Activated T-helper 1 cell treated with anti-CD3 and anti-CD28 coated beads, Interleukin-12 subunit alpha, Interleukin-12 subunit beta, Interleukin-2, Interleukin-4 antibody, amounts not matched to agents 30 ng/mL and 10 ng/mL and 1 ng/mL, durations not matched to agents 14 hours and 24 hours and 36 hours (primary cell): ENCODE measurements around the gene FAHD1. TPM values are rescaled to one million over a fixed set of nuclear protein-coding genes. Genes with fewer than 3 reads are reported as not detected.
"Not testable (repeated sequence)": the region's sequence is repeated elsewhere in the genome, so short reads cannot be mapped to it uniquely, and the experiment has no call there.

ENCODE experiments used
- DNase-seq: peaks from one replicate; pipeline ENCODE4 v3.0.0; 2021; ENCODE audit warnings: low spot score
- H3K27ac Mint-ChIP-seq: one replicate; pipeline ENCODE4 v1.8.0; 2021; ENCODE audit warnings: mild to moderate bottlenecking, mixed read lengths
- H3K27me3 Mint-ChIP-seq: one replicate; pipeline ENCODE4 v1.8.0; 2022; ENCODE audit warnings: mild to moderate bottlenecking, moderate library complexity, mixed read lengths; ENCODE audit not compliant: insufficient read depth
- H3K36me3 Mint-ChIP-seq: one replicate; pipeline ENCODE4 v1.8.0; 2021; ENCODE audit warnings: low read depth, mixed read lengths
- H3K4me1 Mint-ChIP-seq: one replicate; pipeline ENCODE4 v1.8.0; 2021; ENCODE audit warnings: low read depth, mixed read lengths
- H3K4me3 Mint-ChIP-seq: one replicate; pipeline ENCODE4 v1.8.0; 2021; ENCODE audit warnings: mild to moderate bottlenecking, moderate library complexity, mixed read lengths
- H3K9me3 Mint-ChIP-seq: one replicate; pipeline ENCODE4 v1.8.0; 2021; ENCODE audit warnings: mixed read lengths
- intact Hi-C: fragments of 100-400 bp; cut with micrococcal nuclease; formaldehyde crosslinking; loops from one replicate; pipeline ENCODE4 v1.15.1; 2024
- total RNA-seq: library from RNA; stranded (reverse); gene quantifications from 2 replicates; pipeline ENCODE4 v1.2.3, GENCODE V29; 2022

FAHD1 gene
- total RNA-seq, 1 donor from 2014 or later: 19.4 TPM

DNA sequence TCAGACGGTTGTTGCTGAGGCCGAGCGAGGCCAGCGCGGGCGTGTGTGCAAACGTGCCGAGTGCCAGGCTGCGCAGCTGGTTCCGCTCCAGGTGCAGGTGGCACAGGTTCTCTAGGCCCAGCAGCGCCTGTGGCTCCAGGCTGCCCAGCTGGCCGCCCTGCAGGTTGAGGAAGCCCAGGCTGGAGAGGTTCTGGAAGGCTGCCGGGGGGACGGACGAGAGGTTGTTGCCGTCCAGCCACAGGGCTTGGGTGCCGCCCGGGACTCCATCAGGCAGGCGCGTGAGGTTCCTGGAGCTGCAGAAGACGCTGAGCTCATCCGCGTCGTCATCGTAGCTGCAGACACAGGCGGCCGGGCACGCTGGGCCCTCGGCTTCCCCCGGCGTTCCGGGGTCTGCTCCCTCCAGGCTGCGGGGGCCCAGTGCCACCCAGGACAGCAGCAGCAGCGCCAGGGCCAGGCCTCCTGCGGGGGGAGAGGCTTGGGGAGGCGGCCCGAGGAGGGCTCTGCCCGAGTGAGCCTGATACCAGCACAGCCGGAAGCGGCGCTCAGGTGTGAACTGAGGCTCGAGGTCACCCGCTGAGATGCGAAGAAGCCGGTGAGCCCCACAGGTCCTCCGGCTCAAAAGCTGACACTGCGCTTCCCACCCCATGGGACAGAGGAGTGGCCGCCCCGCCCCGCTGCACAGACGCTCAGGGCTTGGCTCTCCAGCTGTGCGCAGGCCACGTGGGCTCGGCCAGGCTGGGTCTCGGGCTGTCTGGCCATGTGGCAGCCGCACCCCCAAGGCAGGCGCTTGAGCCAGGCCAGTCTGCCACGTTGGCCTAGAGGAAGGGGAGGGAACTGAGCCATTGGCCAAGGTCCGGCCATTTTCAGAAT, 34.8 kb upstream of the FAHD1 start:
- H3K4me1 Mint-ChIP-seq: no peaks in the 10 kb centered on the region
- intact Hi-C loops: no loop called here
- peaks cover 4% of the 10 kb centered on the region for H3K9me3 Mint-ChIP-seq
- no peak for DNase-seq
- no peak overlapping the region for H3K27ac Mint-ChIP-seq
- no peak overlapping the region for H3K4me3 Mint-ChIP-seq
- peaks cover 2% of the 10 kb centered on the region for H3K36me3 Mint-ChIP-seq
- no peaks in the 10 kb centered on the region for H3K27me3 Mint-ChIP-seq

DNA sequence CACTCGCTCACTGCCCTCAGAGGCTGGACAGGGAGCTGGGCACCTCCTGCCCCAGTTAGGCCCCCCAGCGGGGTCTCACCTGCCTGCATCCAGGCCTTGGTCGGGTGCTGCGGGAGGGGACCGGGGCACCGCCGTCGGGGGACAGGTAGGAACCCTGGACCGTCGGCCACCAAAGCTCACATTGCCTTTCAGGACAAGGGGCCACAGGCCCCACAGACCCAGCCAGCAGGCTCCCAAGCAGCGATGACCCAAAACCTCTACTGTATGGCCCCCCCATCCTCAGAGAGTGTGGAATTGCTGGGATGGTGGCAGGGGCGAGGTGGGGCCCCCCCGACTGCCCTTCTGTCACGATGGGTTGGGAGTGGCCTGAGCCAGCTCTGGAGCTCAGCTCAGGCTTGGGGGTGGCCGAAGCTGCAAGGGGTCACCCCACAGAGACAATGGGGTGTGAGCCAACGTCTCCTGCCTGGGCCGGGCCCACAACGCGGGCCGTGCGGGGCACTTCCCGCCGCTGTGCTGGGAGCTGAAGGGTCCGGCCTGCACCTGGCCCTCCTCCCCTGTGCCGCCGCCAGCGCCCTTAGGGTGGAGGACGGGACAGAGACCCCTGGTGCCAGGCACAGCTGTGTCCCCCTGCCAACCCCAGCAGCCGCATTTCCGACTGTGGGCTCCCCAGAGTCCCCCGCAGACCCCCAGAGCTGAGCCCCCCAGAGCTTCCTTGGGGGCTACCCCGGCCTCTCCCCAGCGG, 34.0 kb upstream of the FAHD1 start:
- DNase-seq: no peak
- H3K4me1 Mint-ChIP-seq: no peaks in the 10 kb centered on the region
- H3K36me3 Mint-ChIP-seq: peaks cover 2% of the 10 kb centered on the region
- no peak overlapping the region for H3K27ac Mint-ChIP-seq
- no peak overlapping the region for H3K4me3 Mint-ChIP-seq
- H3K9me3 Mint-ChIP-seq: peaks cover 5% of the 10 kb centered on the region
- intact Hi-C loops: no loop called here
- no peaks in the 10 kb centered on the region for H3K27me3 Mint-ChIP-seq

DNA sequence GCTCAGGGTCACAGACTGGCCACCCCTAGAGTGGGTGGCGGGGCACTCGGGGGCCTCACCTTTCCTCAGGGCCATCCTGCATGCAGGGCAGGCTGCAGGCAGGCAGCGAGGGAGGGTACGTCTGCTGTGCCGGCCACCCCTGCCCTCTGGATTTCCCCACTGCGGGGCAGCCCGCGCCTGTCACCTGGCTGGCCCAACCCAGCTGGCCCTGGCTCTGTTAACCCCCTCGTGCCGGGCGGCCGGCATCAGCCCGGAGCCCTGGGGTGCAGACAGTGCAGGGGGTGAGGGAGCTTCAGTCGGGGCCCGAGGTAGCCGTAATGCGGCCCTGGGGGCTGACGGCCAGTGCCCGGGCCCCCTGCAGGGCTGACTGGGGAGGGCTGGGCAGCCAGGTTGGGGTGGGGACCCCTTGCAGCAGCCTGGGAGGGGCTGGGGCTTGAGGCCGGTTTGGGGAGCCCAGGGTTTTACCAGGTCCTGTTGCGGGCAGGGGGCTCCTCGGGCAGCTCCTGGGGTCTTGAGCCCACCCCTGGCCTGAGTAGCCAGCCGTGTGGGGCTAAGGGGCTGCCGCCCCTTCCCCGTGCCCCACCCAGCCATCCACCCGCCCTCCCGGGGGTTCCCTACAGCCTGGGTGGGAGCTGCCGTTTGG, 33.3 kb upstream of the FAHD1 start, which contains the start of gene IGFALS:
Gene IGFALS, minus strand, starts transcription at position 128 of the 643 bp plus-strand sequence. Its CDS starts 53 bp downstream, at position 75.
- no peaks in the 10 kb centered on the region for H3K27me3 Mint-ChIP-seq
- H3K4me3 Mint-ChIP-seq: no peak within 1 kb of the TSS
- H3K9me3 Mint-ChIP-seq: peaks cover 5% of the 10 kb centered on the region
- intact Hi-C loops: no loop called here
- peaks cover 2% of the 10 kb centered on the region for H3K36me3 Mint-ChIP-seq
- H3K27ac Mint-ChIP-seq: no peak within 1 kb of the TSS
- no peak for DNase-seq
- no peaks in the 10 kb centered on the region for H3K4me1 Mint-ChIP-seq

DNA sequence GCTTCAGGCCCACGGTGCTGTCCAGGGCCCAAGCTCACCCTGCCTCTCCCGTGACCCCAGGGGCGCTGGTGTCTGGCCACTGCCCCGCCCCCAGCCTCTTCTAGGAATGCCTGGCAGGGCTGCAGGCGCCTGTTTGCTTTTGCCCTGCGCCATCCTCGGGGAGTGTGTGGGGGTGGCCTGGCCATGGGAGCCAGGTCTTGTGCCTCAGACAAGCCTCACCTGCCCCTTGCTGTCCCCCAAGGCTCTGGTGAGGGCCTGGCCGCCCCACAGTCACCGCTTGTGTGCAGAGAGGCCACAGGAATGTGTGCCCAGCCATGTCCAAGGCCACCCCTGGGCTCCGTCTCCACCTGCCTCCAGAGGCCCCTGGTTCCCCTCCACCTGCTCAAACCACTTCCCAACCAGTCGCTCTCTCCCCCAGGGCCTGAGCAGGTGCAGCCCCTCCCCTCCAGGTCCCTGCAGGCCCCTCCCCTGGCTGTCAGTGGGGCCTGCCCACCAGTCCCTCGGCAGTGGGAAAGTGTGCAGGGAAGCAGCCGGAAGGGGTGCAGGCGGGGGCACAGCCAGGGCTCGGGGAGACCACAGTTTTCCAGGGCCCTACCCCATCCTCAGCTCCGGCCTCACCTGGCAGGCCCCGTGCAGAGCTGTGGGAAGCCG, 32.7 kb upstream of the FAHD1 start:
- no peak overlapping the region for H3K27ac Mint-ChIP-seq
- intact Hi-C loops: no loop called here

DNA sequence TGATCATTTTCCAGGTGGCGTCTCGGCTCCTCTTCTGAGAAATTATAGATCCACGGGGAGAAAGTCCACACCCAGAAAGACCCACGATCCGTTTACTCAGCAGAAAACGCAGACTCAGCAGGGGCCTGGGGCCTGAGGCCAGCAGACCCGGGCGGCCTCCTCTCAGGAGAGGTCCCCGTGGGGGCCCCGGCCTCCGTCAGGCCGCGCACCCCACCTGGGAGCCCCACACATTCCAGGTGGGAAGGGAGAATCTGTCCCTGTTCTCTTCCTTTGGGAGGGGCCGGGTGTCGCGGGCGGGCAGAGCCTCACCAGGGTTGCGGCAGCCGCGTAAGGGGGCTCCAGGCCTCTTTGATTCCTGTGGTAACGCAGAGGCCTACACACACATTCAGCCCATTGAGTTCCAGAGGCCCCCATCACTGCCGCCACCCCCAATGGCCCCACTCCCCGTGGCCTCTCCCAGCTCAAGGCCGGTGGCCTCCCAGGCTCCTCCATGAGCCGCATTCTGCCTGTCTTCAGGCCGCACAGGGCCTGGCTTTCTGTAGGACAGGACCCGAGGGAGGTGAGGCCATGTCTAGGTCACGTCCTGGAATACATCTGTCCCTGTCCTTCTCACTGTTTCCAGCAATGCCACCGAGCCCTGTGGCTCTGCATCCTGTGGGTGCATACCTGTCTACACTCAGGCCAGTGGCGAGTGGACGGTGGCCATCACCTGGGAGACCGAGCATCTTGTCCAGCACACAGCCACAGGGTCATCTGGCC, 31.9 kb upstream of the FAHD1 start:
- Mint-ChIP-seq H3K9me3 (peaks cover 19% of the 10 kb centered on the region), H3K4me1 (no peaks in the 10 kb centered on the region), H3K27me3 (no peaks in the 10 kb centered on the region), H3K4me3 (no peak overlapping the region), H3K27ac (no peak overlapping the region), H3K36me3 (no peaks in the 10 kb centered on the region)
- no peak for DNase-seq
- intact Hi-C loops: no loop called here

More for the DNA sequence above, 32.7 kb upstream of the FAHD1 start:
- no peak for DNase-seq
- no peaks in the 10 kb centered on the region for H3K36me3 Mint-ChIP-seq
- H3K27me3 Mint-ChIP-seq: no peaks in the 10 kb centered on the region
- H3K4me1 Mint-ChIP-seq: no peaks in the 10 kb centered on the region
- no peak overlapping the region for H3K4me3 Mint-ChIP-seq
- peaks cover 11% of the 10 kb centered on the region for H3K9me3 Mint-ChIP-seq

DNA sequence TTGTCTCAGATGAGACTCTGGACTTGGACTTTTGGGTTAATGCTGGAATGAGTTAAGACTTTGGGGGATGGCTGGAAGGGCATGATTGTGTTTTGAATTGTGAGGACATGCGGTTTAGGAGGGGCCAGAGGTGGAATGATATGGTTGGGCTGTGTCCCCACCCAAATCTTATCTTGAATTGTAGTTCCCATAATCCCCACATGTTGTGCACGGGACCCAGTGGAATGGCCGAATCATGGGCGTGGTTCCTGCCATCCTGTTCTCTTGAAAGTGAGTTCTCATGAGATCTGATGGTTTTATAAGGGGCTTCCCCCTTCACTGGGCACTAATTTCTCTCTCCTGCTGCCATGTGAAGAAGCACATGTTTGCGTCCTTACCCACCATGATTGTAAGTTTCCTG, 27.7 kb upstream of the FAHD1 start:
- H3K36me3 Mint-ChIP-seq, H3K4me1 Mint-ChIP-seq, H3K4me3 Mint-ChIP-seq, H3K27me3 Mint-ChIP-seq, intact Hi-C loops, H3K27ac Mint-ChIP-seq, DNase-seq: not testable (repeated sequence)
- H3K9me3 Mint-ChIP-seq: peaks cover 24% of the 10 kb centered on the region

DNA sequence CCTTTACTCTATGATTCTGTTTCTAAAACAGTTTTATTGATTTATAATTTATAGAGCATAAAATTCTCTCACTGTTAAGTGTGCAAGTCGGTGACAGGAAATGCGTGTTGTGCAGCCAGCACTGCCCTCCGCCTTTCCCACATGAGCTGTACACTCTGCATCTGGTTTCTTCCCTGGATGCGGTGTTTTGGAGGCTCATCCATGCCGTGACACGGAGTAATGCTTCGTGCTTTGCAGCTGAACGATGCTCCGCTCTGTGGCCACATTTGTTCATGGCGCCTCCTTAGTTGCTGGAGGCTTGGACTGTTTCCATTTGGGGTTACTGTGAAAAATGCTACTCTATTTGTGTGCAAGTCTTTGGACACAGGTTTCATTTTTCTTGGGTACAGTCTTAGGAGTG, 26.3 kb upstream of the FAHD1 start:
- Mint-ChIP-seq H3K4me3 (no peak overlapping the region), H3K4me1 (no peaks in the 10 kb centered on the region)
- intact Hi-C loops: no loop called here

DNA sequence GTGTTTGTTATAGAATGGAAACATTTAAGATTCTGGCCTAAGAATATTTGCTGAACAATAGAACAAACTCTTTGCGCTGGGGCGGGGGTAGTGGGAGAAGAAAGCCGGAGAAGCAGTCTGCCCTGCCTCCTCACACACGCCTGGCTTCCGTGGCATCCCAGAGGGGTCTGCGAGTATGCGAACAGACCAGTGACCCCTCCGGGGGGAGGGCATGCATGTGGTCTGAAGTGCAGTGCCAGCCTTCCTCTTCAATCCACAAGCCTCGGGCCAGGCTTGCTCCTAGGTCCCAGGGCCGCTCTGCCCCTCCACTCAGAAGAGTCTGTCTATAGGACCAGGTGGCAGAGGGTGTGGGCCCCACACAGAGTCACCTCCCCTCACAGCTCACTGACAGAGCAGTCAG, 19.4 kb upstream of the FAHD1 start:
- Mint-ChIP-seq H3K9me3 (no peaks in the 10 kb centered on the region), H3K27me3 (no peaks in the 10 kb centered on the region), H3K36me3 (peaks cover 4% of the 10 kb centered on the region), H3K27ac (no peak overlapping the region), H3K4me3 (no peak overlapping the region), H3K4me1 (no peaks in the 10 kb centered on the region)
- intact Hi-C loops: no loop called here
- no peak for DNase-seq

More for the DNA sequence above, 26.3 kb upstream of the FAHD1 start:
- no peak for DNase-seq
- peaks cover 24% of the 10 kb centered on the region for H3K9me3 Mint-ChIP-seq
- H3K27ac Mint-ChIP-seq: no peak overlapping the region
- no peaks in the 10 kb centered on the region for H3K36me3 Mint-ChIP-seq
- H3K27me3 Mint-ChIP-seq: no peaks in the 10 kb centered on the region

DNA sequence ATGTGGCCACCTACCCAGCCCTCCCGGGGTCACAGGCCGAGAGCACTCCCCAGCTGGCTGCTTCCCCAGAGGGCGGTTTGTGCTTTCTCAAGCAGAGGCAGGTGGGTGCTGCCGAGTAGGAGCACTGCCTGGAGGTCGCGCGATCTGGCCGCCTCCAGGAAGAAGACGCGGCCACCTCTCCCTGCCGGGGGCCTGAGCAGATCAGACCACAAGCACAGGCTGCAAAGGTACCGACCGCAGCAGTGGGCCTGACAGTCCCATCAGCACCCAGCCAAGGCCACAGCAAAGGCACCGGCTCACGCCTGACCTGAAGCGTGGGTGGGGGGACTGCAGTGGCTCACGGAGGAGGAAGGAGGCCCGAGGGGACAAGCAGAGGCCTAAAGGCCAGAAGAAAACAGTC, 18.3 kb upstream of the FAHD1 start:
- H3K9me3 Mint-ChIP-seq: no peaks in the 10 kb centered on the region
- H3K4me3 Mint-ChIP-seq: no peak overlapping the region
- peaks cover 7% of the 10 kb centered on the region for H3K36me3 Mint-ChIP-seq
- H3K27me3 Mint-ChIP-seq: no peaks in the 10 kb centered on the region
- no peak overlapping the region for H3K27ac Mint-ChIP-seq
- no peak for DNase-seq
- intact Hi-C loops: no loop called here
- peaks cover 8% of the 10 kb centered on the region for H3K4me1 Mint-ChIP-seq

DNA sequence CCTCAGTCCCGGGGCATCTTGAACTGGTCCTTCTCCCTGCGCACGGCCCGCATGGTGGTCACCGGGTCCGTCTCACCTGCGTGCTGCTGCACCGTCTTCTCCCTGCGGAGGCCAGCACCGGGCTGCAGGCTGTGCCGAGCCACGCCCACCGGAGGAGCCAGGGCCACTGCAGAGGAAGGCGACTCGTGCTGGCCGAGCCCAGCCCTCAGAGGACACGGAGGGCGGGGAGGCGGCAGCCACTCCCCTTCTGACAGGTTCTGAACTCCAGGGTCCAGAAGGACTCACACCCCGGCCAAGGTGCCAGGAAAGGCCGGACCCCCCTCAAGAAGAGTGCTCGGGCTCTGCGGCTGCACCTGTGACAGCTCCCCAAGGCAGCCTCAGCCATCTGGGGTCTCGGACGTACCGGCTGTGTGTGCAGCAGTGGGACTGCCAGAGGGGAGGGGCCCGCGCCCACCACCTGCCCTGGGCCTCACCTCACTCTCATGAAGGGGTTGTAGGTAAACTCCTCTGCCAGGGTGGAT, 17.7 kb upstream of the FAHD1 start:
- intact Hi-C loops: no loop called here
- H3K27me3 Mint-ChIP-seq: no peaks in the 10 kb centered on the region
- peaks cover 7% of the 10 kb centered on the region for H3K36me3 Mint-ChIP-seq
- H3K4me3 Mint-ChIP-seq: no peak overlapping the region
- no peaks in the 10 kb centered on the region for H3K9me3 Mint-ChIP-seq
- H3K4me1 Mint-ChIP-seq: peaks cover 8% of the 10 kb centered on the region
- DNase-seq: no peak
- no peak overlapping the region for H3K27ac Mint-ChIP-seq

DNA sequence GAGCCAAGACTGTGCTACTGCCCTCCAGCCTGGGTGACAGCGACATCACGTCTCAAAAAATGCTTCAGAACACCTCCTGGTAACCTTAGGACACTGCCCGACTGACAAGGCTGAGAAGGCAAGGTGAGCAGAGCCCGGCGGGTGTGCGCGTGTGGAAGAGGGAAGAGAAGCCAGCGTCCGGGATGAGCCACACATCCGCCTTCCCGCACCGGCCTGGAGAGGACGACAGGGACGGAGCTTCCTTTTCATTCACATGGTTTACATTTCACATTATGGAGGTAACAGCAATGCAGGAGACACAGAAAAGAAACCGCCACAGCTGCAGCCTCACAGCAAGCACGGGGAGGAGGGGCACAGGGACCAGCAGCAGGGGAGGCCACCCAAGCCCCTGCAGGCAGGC, 16.9 kb upstream of the FAHD1 start:
- Mint-ChIP-seq H3K27me3 (no peaks in the 10 kb centered on the region), H3K36me3 (peaks cover 10% of the 10 kb centered on the region), H3K27ac (no peak overlapping the region), H3K9me3 (no peaks in the 10 kb centered on the region), H3K4me3 (no peak overlapping the region), H3K4me1 (peaks cover 8% of the 10 kb centered on the region)
- no peak for DNase-seq
- intact Hi-C loops: loop anchor here (5.0 kb wide), 1 partner anchor 117 kb away; no protein-coding TSS in a partner anchor

DNA sequence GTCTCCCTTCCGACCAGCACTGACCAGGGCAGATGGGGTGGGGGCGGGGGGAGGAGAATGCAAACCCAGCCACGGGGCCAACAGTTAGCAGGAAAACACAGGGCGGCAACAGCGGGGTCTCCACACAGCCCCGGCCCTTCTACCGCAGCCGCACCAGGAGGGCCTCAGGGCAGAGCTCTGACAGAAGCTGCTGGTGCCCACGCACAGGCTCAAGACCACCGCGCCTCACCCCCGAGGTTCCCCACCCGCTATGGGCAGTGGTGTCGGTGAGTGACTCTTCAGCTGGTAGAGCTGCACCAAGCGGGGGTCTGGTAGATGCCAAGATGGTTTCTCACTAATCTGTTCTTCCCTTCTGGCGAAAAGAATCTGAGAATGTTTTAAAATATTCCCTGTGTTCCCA, 16.5 kb upstream of the FAHD1 start:
- Mint-ChIP-seq H3K27me3 (no peaks in the 10 kb centered on the region), H3K36me3 (peaks cover 14% of the 10 kb centered on the region), H3K4me1 (peaks cover 8% of the 10 kb centered on the region), H3K27ac (no peak overlapping the region), H3K4me3 (no peak overlapping the region), H3K9me3 (no peaks in the 10 kb centered on the region)
- no peak for DNase-seq
- intact Hi-C loops: loop anchor here (5.0 kb wide), 1 partner anchor 117 kb away; no protein-coding TSS in a partner anchor
